Breast epithelium (tissue), 4 donors: Measurements from ENCODE around the gene SESN1. TPM values are rescaled to one million over a fixed set of nuclear protein-coding genes. Genes with fewer than 3 reads are reported as not detected.

Experiments used
- DNase-seq, 2 donors: peaks; one replicate each; pipeline ENCODE4 v3.0.0-alpha.2; 2019; ENCODE audit warnings: low spot score in 2 of 2
- H3K27ac ChIP-seq, 2 donors: fragments of 200-600 bp; sonication (generic) in 1 of 2; one replicate each; pipeline ENCODE4 v1.5.1; 2016 to 2019; ENCODE audit warnings: mild to moderate bottlenecking in 1 of 2
- H3K27me3 ChIP-seq, 2 donors: fragments of 200-600 bp; sonication (generic) in 1 of 2; one replicate each; pipeline versions ENCODE4 v1.5.1 to v1.6.0; 2017 to 2019; ENCODE audit warnings: control low read depth in 1 of 2, mild to moderate bottlenecking in 1 of 2
- H3K36me3 ChIP-seq: fragments of 200-600 bp; one replicate; pipeline ENCODE4 v1.5.1; 2019
- H3K4me1 ChIP-seq, 2 donors: fragments of 200-600 bp; sonication (generic); one replicate each; pipeline ENCODE4 v1.5.1; 2016 to 2019; ENCODE audit warnings: control low read depth in 1 of 2
- H3K4me3 ChIP-seq, 3 donors: fragments of 200-600 bp; sonication (generic); 1 replicate in 2 of 3; 2 replicates in 1 of 3; pipeline ENCODE4 v1.5.1; 2016 to 2019; ENCODE audit warnings: mild to moderate bottlenecking in 3 of 3, moderate library complexity in 2 of 3
- H3K9me3 ChIP-seq, 2 donors: fragments of 200-600 bp; sonication (generic) in 1 of 2; one replicate each; pipeline ENCODE4 v1.5.1; 2016 to 2019; ENCODE audit warnings: control low read depth in 1 of 2
- CTCF ChIP-seq, 3 donors: fragments of 450-650 bp; IDR thresholded peaks; one replicate each; pipeline ENCODE4 v1.5.1; 2016 to 2017; ENCODE audit warnings: antibody characterized with exemption in 3 of 3, mild to moderate bottlenecking in 3 of 3, moderate library complexity in 3 of 3
- POLR2A ChIP-seq: fragments of 450-650 bp; IDR thresholded peaks from one replicate; pipeline ENCODE4 v1.6.1; 2016; ENCODE audit warnings: antibody characterized with exemption, mild to moderate bottlenecking, moderate library complexity
- POLR2AphosphoS5 ChIP-seq, 3 donors: sonication (generic); formaldehyde crosslinking; IDR thresholded peaks; one replicate each; pipeline ENCODE4 v1.6.1; 2017; ENCODE audit warnings: antibody characterized with exemption in 3 of 3
- intact Hi-C: fragments of 100-400 bp; cut with DNase I; formaldehyde crosslinking; loops from one replicate; pipeline ENCODE4 v1.15.1; 2023; ENCODE audit warnings: low total_unique reads
- total RNA-seq, 3 donors: library from RNA; depleted of rRNA; stranded (reverse); fragments of >200 nt; gene quantifications; one replicate each; pipeline ENCODE4 v1.1.0, GENCODE V29; 2016

The SESN1 gene
- total RNA-seq, 3 donors from 2014 or later = 70.8 to 141 (median 108) TPM

GRCh38 chr6:108958900-108959770 lies 135.5 kb downstream of the SESN1 start:
- DNase-seq = no peak
- no peaks in the 10 kb centered on the region for H3K4me1 ChIP-seq
- no peaks in the 10 kb centered on the region for H3K36me3 ChIP-seq
- H3K27me3 ChIP-seq = no peaks in the 10 kb centered on the region
- H3K9me3 ChIP-seq = no peaks in the 10 kb centered on the region
- TF ChIP-seq POLR2AphosphoS5 (IDR thresholded peaks at IDR 0.05) (no peak), POLR2A (no peak), CTCF (IDR thresholded peaks at IDR 0.05) (no peak)
- no peak overlapping the region for H3K27ac ChIP-seq
- H3K4me3 ChIP-seq = no peak overlapping the region
- intact Hi-C loops = no loop called here

GRCh38 chr6:108957221-108957620 lies 137.4 kb downstream of the SESN1 start:
- Histone ChIP-seq H3K36me3 (no peaks in the 10 kb centered on the region), H3K27ac (no peak overlapping the region), H3K9me3 (no peaks in the 10 kb centered on the region), H3K27me3 (no peaks in the 10 kb centered on the region), H3K4me3 (no peak overlapping the region), H3K4me1 (no peaks in the 10 kb centered on the region)
- TF ChIP-seq POLR2A = no peak
- no peak for TF ChIP-seq POLR2AphosphoS5 (IDR thresholded peaks at IDR 0.05)
- TF ChIP-seq CTCF (IDR thresholded peaks at IDR 0.05) = no peak
- no peak for DNase-seq
- intact Hi-C loops = no loop called here

GRCh38 chr6:108955329-108955949 lies 139.2 kb downstream of the SESN1 start:
- no peak for TF ChIP-seq POLR2AphosphoS5 (IDR thresholded peaks at IDR 0.05)
- TF ChIP-seq POLR2A = no peak
- TF ChIP-seq CTCF (IDR thresholded peaks at IDR 0.05) = no peak
- Histone ChIP-seq H3K4me3 (no peak overlapping the region), H3K36me3 (no peaks in the 10 kb centered on the region), H3K27ac (no peak overlapping the region), H3K4me1 (no peaks in the 10 kb centered on the region), H3K27me3 (no peaks in the 10 kb centered on the region), H3K9me3 (no peaks in the 10 kb centered on the region)
- DNase-seq = no peak
- intact Hi-C loops = no loop called here

GRCh38 chr6:108953681-108954080 lies 141.0 kb downstream of the SESN1 start:
- H3K36me3 ChIP-seq = no peaks in the 10 kb centered on the region
- TF ChIP-seq POLR2A (no peak), POLR2AphosphoS5 (IDR thresholded peaks at IDR 0.05) (no peak), CTCF (IDR thresholded peaks at IDR 0.05) (no peak)
- intact Hi-C loops = no loop called here
- no peaks in the 10 kb centered on the region for H3K27me3 ChIP-seq
- H3K27ac ChIP-seq = no peak overlapping the region
- H3K4me3 ChIP-seq = no peak overlapping the region
- H3K4me1 ChIP-seq = no peaks in the 10 kb centered on the region
- no peak for DNase-seq
- no peaks in the 10 kb centered on the region for H3K9me3 ChIP-seq
